ENCODE results near the gene ZFP91.

- TF ChIP-seq CTCF (conservative IDR thresholded peaks at IDR 0.05; ENCODE audit: low read depth, low read length), result no peak
- TF ChIP-seq EZH2 (IDR thresholded peaks at IDR 0.05; ENCODE audit: borderline replicate concordance, low read depth, low read length, poor library complexity, severe bottlenecking), result no peak
These were observed 4.0 kb upstream of the ZFP91 start for GRCh38 chr11:58574881-58575280.
